ENCODE measurements around the gene GPC6.
A peak's percentile ranks its signal among the peaks of the same experiment; 100 is the strongest.
"Not testable (repeated sequence)": the region's sequence is repeated elsewhere in the genome, so short reads cannot be mapped to it uniquely, and the experiment has no call there.

Gene GPC6

DNA sequence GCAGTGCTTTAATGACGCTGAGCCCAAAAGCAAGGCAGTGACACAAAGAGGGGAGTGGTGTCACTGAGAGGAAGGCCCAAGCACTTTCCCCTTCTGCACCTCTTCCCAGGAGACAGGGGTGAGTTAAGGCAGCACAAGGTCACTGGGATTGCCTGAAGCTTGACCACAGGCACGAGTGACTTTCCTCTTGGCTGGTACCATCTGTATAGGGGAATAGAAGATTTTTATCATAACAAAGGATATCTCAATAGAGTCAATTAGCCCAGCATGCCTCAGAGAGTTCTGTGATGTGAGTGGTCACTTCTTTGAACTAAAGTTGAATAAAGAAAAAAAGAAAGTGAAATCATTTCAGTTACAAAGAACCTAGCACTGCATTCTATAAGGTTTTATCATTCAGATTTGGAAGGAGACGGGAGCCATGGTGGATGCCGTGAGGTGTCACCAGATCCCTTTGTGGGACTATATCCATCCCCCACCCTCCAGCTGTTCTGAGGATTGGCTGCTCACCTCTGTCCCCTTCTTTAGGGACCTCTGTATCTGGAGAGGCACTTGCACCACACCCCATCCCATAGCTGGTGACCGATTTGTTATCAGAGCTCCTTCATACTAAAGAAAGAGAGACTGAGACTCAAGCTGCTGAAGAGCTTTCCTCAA lies 961.7 kb downstream of the GPC6 start:
- no peak for DNase-seq

DNA sequence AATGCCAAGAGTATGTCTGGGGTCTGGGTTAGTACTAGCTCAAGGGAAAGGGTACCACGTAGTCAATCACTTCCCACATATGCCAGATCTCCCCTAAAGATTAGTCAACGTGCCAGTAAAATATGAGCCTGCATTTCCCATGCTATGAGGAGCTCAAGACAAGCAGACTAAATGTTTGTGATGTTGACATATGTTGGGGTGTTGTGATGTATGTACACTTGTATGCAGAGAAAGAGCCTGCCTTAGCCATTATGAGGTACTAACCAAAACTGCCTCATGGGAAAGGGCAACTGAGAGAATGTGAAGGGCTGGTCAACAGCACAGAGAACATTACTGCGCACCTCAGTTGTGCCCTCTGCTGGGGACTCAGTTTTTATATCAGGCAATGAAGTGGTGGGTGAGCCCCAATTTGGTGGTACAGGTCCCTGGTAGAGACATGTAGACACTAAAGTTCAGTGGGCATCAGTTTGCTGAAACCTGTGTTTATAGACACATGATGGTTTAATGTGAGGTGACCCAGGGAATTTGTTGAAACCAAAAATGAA lies 965.9 kb downstream of the GPC6 start:
- DNase-seq = peak; percentile 36

DNA sequence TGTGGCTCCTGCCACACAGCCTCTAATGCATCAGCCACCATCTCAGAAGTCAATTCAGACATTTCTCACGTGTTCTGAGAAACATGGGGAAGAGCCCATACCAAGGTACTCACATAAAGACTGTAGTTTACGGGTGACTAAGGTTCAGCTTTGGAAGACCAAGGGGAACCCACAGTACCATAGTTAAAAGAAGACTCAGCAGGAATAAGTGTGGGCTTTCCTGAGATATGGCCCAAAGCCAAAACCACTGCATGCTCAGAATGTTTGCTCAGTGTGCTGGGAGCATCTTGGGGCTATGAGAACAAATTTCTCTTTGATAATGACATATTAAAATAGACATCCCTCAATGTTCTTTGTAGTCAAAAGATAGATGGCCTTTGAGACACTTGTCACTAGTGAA lies 969.1 kb downstream of the GPC6 start:
- DNase-seq = peak; percentile 15

DNA sequence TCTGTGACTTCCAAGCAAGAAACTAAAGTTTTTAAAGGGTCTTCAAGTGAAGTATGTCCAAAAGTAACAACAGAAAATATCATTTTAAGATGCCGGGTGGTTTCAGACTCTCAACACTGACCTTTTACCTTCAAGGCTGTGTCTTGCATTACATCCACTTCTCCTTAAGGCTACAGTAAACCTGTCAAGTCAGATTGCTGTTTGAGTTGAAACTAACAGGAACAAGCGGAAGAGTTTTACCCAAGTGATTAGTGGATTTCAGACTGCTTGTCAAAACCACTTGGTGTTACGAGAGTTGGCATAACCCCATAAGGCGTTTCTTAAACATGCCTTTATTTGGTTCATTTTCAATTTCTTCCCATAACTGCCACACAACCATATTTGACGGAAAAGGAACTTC lies 969.8 kb downstream of the GPC6 start:
- peak; percentile 43 for DNase-seq

- DNase-seq = peak; percentile 24
These were observed 972.1 kb downstream of the GPC6 start for GRCh38 chr13:94198681-94199080.

DNA sequence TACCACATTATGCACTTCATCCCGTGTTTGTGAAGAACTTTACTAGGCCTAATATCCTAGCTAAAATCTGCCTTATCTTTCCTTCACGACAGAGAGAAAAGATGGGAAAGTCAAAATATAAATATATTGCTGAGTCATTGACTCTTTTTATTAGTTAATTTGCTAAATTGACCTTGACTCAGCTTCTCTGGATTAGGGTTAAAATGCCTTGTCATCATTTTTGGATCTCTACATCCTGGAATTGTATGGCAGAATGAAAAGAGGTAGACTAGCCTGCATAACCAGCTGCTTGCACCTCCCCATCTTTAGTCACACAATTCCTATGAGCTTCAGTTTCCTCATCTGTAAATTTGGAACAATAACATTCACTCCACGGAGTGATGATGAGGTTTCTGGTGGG lies 972.5 kb downstream of the GPC6 start:
- DNase-seq = no peak

DNA sequence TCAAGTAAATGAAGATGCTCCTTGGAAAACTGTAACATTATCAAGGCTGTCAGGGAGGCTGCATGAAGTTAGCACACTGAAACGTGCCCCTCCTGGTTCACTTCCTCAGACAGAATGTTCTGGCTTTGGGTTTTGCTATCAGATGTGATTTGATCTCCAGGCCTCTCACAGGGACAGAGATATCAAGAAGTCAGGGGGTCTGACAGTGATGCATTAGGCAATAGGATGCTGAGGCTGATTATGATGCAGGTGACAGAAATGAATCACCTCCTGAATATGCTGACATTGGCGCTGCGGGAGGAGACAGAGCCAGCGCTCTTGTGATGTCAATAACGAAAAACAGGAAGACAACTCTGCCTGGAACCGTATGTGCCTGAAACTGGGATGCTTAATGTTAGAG lies 974.4 kb downstream of the GPC6 start:
- peak; percentile 43 for DNase-seq

DNA sequence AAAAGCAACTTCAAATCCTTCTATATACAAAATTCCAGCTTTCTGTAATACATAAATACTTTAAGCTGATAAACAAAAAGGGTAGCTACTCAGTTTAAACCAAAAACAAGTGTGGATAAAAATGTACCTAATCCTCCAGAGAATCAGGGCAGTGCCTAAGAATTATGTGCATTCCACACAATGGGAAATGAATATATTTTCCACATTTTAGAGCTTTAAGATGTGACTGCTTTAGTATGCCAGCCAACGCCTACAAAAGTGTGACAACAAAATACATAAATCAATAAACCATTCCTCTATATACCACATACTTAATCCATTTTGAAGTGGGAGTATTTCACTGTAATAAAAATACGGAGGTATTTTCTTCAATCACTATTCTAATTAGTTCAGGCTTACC lies 977.6 kb downstream of the GPC6 start:
- DNase-seq = no peak

GRCh38 chr13:94204946-94205345 lies 978.3 kb downstream of the GPC6 start:
- DNase-seq = no peak

GRCh38 chr13:94205896-94206295 lies 979.3 kb downstream of the GPC6 start:
- DNase-seq = no peak

GRCh38 chr13:94209117-94209516 lies 982.5 kb downstream of the GPC6 start:
- DNase-seq = no peak

DNA sequence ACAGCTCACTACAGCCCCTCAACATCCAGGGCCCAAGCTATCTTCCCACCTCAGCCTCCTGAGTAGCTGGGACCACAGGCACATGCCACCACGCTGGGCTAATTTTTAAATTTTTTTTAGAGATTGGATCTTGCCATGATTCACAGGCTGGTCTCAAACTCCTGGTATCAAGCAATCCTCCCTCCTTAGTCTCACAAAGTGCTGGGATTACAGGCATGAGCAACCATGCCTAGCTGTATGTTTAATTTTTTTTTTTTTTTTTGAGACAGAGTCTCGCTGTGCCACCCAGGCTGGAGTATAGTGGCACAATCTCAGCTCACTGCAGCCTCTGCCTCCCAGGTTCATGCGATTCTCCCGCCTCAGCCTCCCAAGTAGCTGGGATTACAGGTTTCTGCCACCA lies 983.3 kb downstream of the GPC6 start:
- not testable (repeated sequence) for DNase-seq

DNA sequence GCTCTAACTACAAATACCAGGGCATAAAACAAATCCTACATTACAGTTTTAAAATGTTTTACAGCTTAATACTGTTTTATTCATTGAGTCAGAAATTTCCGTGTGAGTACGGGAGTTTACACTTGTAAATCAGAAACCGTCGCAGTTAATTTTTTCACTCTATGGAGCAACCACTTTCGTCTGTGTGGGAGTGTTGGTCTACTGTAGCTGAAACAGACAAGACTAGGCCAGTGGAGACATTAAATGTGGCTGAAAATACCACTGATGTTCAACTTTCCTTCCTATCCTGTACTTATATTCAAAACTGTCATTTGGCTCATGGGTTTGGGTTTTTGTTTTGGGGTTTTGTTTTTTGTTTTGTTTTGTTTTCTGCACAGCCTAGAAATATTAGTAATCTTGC lies 984.2 kb downstream of the GPC6 start:
- no peak for DNase-seq

- DNase-seq = no peak
These were observed 985.6 kb downstream of the GPC6 start for GRCh38 chr13:94212196-94212595.

DNA sequence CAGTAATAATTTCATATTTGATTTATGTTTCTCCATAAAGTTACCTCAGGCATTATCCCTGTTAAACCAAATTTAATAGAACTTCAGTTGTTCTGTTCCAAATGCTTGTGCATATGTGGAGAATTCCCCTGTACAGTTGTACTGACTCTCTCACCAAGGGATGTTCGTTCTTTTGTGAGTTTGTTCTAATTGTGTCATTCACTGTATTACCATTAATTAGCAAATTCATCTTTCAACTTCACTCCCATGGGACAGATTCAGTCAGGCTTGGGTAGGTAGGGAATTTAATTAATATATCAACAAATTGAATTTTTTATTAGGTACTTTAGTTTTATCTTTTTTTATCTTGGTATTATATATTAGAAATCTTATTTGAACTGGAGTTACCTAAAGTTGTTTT lies 987.5 kb downstream of the GPC6 start:
- no peak for DNase-seq

GRCh38 chr13:94214975-94215374 lies 988.4 kb downstream of the GPC6 start:
- no peak for DNase-seq

GRCh38 chr13:94216476-94216875 lies 989.9 kb downstream of the GPC6 start:
- no peak for DNase-seq

DNA sequence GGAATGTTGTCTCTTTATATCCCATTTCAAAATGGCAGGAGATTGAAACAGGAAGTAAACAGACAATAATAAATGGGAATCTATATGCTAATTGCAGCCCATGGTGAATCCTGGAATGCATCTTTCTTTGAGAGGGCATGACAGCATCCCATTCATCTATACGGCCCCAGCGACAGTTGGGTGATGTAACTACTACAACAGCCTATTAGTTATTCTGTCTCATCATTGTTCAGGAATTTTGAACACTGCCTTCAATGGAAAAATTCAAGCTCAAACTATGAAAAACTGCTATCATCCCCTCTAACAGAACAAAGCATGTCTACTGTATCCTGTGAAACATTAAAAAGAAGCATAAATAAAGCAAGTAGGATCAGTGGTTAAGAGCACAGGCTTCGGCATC lies 990.8 kb downstream of the GPC6 start:
- no peak for DNase-seq

DNA sequence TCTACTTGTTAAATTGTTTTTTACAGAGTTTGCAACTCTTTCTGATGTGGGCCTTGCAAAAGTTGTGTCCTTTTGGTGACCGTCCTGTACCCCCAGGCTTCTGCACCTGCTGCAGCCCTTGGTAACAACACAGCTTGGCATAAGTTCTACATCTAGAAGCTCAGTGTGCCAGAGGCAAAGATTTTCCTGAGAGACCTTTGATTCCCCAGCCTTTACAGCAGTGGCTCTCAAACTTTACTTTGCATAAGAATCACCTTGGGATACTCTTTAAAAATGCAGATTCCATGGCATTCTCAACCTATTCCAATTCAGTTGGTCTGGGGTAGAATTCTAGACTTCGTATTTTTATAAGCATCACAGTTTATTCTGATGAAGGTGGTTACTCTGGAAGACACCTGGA lies 991.9 kb downstream of the GPC6 start:
- no peak for DNase-seq

GRCh38 chr13:94218951-94219350 lies 992.3 kb downstream of the GPC6 start:
- DNase-seq = peak; percentile 38

DNA sequence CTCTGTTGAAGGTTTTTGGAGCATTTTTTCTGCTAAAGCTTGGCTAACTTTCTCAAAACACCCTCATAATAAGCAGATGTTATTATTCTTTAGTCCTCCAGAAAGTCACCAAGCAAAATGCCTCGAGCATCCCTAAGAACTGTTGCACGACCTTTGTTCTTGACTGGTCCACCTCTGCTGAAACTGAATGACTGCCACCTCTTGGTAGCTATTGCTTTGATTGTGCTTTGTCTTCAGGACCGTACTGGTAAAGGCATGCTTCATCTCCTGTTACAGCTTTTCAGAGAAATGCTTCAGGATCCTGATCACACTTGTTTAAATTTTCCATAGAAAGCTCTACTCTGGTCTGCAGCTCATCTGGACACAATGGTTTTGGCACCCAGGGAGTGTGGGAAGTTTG lies 998.1 kb downstream of the GPC6 start:
- no peak for DNase-seq

DNA sequence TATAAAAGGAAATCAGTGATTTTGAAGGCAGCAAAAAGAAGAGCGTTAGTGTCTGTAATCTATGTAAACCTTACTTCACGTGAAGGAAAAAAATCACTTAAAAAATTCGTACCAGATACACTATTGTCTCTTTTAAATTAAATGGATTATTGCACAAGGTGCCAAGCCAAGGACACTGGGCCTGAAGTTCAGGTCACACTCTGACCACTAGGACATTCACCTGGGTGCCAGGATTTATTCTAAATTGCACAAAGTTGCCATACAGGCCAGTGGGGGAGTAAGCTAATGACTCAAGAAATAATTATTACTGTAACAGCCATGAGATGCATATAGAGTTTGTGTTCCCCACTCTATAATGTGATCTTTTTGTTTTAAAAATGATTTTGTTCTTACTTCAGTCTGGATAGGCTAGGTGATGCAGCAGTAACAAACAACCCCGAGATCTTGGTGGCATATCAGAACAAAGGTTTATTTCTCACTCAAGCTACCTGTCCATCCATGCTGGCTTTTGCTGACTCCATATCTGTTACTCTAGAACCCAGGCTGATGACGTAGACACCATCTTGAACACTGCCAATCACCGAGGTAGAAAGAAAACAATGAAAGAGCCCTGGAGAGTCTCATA lies 1000.8 kb downstream of the GPC6 start:
- DNase-seq = no peak

- DNase-seq = no peak
These were observed 1002.2 kb downstream of the GPC6 start for GRCh38 chr13:94228763-94229162.

- DNase-seq = no peak
These were observed 1005.7 kb downstream of the GPC6 start for GRCh38 chr13:94232161-94232950.
